Measurements from ENCODE around the gene MYO7A.

MYO7A gene

DNA sequence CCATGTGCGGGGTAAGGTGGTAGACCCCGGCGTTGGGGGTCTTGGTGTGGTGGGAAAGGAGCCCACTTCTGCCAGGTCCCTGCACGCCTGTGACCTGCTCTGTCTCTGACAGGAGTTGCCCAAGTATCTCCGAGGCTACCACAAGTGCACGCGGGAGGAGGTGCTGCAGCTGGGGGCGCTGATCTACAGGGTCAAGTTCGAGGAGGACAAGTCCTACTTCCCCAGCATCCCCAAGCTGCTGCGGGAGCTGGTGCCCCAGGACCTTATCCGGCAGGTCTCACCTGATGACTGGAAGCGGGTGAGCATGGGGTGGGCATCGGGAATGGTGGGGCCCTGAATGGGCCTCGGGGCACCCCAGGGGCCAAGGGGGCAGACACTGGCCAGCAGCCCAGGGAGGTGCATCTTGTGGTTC, 83.0 kb downstream of the MYO7A start:
- Histone ChIP-seq H3K4me3 (no peak overlapping the region), H3K27ac (no peak overlapping the region), H3K36me3 (no peaks in the 10 kb centered on the region), H3K27me3 (no peaks in the 10 kb centered on the region), H3K4me1 (peaks cover 0 to 8% (median 3%) of the 10 kb centered on the region in 4 donors), H3K9me3 (no peaks in the 10 kb centered on the region)
- intact Hi-C loops (cut with DNase I; ENCODE audit: low total_unique reads) = no loop called here
- TF ChIP-seq CTCF (IDR thresholded peaks at IDR 0.05) = no peak
- no peak for DNase-seq

GRCh38 chr11:77211594-77212251, 83.7 kb downstream of the MYO7A start:
- no peaks in the 10 kb centered on the region for H3K9me3 ChIP-seq
- H3K36me3 ChIP-seq = no peaks in the 10 kb centered on the region
- no peaks in the 10 kb centered on the region for H3K27me3 ChIP-seq
- H3K4me3 ChIP-seq = no peak overlapping the region
- H3K27ac ChIP-seq = no peak overlapping the region
- intact Hi-C loops (cut with DNase I; ENCODE audit: low total_unique reads) = no loop called here
- no peak for DNase-seq
- peaks cover 0 to 8% (median 3%) of the 10 kb centered on the region in 4 donors for H3K4me1 ChIP-seq
- TF ChIP-seq CTCF (IDR thresholded peaks at IDR 0.05) = no peak

DNA sequence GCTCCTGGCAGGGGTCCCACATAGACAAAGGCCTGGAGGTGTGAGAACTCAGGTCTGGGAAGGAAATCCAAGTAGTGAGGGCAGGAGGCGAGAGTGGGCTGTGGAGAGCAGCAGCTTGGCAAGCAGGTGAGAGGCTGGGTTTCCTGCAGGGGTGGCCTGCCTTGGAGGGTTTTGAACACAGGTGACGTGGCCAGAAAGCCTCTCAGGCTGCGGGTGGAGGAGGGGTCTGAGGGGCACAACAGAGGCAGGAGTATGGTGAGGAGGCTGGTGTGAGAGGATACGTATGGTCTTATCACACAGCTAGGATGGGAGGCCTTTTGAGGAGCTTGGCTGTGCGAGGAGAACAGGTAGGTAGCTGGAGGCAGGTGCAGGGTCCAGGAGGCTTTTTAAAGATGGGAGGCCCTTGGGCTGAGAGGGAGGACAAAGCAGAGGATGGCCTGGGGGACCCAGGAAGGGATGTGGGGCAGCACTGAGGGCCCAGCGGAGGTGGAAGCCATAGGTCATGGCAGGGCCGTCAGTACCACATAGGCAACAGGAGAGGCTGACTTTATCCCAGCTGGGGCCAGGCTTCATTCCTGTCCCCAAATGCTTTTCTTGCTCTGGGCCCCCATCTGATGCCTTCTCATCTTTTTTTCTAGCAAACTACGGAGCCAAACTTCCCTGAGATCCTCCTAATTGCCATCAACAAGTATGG, 84.4 kb downstream of the MYO7A start:
- Histone ChIP-seq H3K9me3 (no peaks in the 10 kb centered on the region), H3K4me1 (peaks cover 0 to 8% (median 3%) of the 10 kb centered on the region in 4 donors), H3K4me3 (no peak overlapping the region), H3K36me3 (no peaks in the 10 kb centered on the region), H3K27ac (no peak overlapping the region), H3K27me3 (no peaks in the 10 kb centered on the region)
- intact Hi-C loops (cut with DNase I; ENCODE audit: low total_unique reads) = no loop called here
- TF ChIP-seq CTCF (IDR thresholded peaks at IDR 0.05) = no peak
- DNase-seq = no peak

DNA sequence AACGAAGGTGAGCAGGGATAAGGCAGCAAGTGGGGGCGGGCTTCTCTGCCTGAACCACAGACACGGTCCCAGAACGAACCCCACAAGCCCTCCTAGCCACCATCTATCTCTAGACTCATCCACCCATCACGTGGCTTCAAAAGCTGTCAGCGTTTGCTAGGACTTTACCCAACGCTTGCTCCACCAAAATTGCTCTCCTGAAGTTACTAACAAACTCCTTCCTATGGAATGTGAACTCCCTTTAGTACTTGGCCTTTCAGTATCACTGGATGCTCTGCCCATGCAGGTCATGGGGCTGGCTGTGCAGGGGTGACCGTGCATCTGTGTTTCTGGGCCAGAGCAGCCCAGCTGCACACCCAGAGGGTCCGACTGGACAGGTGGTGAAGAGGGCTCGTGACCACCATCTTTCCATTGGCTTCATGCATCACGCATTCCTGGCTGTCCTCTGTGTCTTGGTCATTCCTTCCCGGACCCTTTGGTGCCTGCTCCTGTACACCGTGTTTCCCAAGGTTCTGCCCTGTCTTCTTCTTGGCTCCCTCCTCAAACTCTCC, 85.1 kb downstream of the MYO7A start:
- H3K9me3 ChIP-seq = no peaks in the 10 kb centered on the region
- intact Hi-C loops (cut with DNase I; ENCODE audit: low total_unique reads) = no loop called here
- no peaks in the 10 kb centered on the region for H3K36me3 ChIP-seq
- no peak overlapping the region for H3K27ac ChIP-seq
- no peak for TF ChIP-seq CTCF (IDR thresholded peaks at IDR 0.05)
- peaks cover 0 to 1% (median under 1%) of the 10 kb centered on the region in 4 donors for H3K4me1 ChIP-seq
- DNase-seq = no peak
- H3K4me3 ChIP-seq = no peak overlapping the region
- no peaks in the 10 kb centered on the region for H3K27me3 ChIP-seq

DNA sequence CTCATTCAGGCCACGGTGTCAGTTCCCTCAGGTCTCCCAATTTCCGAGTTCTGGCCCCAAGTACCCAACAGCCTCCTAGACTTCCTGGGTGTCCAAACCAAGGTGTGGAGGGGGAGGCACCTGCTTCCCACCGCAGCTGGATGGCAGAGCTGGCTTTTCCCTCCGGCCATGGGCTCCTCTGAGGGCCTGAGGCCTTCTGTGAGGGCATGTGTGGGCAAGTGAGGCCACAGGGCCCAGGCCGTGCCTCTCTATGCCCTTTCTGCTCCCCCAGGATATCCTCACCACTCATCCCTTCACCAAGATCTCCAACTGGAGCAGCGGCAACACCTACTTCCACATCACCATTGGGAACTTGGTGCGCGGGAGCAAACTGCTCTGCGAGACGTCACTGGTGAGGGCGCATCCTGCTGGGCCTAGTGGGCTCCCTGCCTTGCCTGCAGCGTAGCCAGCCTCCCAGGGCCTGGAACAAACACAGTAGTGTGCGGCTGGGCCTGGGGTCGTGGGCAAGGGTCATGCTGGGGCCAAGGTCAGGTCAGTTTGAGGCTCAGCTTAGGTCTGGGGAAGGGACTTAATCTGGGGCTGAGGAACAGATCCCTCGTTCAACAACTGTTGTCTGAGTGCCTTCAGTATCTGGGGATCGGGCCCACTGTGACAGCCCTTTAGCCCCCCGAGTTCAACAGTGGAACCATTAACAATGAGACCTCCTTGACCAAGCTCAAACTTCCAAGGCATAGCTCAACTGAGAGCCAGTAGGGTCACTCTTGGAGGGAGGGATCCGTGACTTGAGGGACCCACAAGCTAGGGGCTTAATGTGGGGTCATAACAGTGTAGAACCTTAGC, 85.8 kb downstream of the MYO7A start:
- no peaks in the 10 kb centered on the region for H3K27me3 ChIP-seq
- H3K4me3 ChIP-seq = no peak overlapping the region
- H3K27ac ChIP-seq = no peak overlapping the region
- TF ChIP-seq CTCF (IDR thresholded peaks at IDR 0.05) = no peak
- DNase-seq = peak in 1 of 2 donors; percentile 61
- H3K4me1 ChIP-seq = no peaks in the 10 kb centered on the region
- intact Hi-C loops (cut with DNase I; ENCODE audit: low total_unique reads) = no loop called here
- no peaks in the 10 kb centered on the region for H3K9me3 ChIP-seq
- no peaks in the 10 kb centered on the region for H3K36me3 ChIP-seq
